HUDEP-2 (cell line): ENCODE data around the gene KCNN2.

Experiments used
- DNase-seq, 76 experiments: peaks; one replicate each; lab custom pipeline; 2025; ENCODE audit not compliant: unreplicated experiment in 76 of 76; lab: John Stamatoyannopoulos, UW

KCNN2 gene

GRCh38 chr5:114477816-114478334 lies 116.0 kb downstream of the KCNN2 start:
- no peak for DNase-seq

GRCh38 chr5:114500756-114501155 lies 138.9 kb downstream of the KCNN2 start:
- no peak for DNase-seq

GRCh38 chr5:114504560-114504959 lies 142.7 kb downstream of the KCNN2 start:
- DNase-seq, result no peak

- DNase-seq, result no peak
Observed at GRCh38 chr5:114524221-114524620, 162.4 kb downstream of the KCNN2 start.

- DNase-seq, result no peak
Observed at GRCh38 chr5:114544561-114544960, 182.7 kb downstream of the KCNN2 start.
